Measurements from ENCODE around the gene ZXDC.

ZXDC gene

DNA sequence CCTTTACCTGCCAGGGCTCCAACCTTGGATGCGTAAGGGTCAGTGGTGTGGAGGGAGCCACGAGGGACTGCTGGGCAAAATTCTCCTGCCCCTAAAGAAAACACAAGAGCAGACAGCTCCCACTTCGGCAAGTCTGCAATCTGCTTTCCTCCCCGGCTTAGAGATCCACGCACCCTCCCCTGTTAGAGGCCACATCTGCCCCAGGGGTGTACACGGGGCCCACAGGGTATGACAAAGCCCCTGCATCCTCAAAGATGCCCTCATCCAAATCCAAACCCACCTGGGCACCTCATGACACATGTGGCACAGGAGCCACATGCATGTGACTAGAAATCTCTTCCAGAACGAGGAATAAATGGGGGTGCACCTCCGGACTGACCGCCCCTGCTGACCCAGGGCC, 25.5 kb downstream of the ZXDC start:
- DNase-seq: no peak

DNA sequence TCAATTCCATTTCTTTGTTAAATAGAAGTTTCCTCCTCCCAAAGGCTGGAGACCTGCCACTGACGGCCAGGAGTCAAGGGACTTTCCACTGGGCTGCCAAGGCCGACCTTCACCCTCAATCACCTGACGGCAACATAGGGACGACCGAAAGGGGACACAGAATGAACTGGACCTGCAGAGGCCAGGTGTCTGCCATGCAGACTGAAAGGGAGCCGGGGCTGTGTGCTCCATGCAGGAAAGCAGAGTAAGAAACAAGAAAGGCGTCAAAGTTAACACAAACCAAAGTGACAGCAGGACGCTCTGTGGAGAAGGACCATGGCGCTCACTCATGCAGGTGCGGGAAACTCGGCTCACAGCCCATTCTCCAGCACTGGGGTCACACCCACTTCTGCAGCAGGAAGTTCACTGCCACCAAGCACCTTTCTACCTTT, 26.1 kb downstream of the ZXDC start:
- no peak for DNase-seq

DNA sequence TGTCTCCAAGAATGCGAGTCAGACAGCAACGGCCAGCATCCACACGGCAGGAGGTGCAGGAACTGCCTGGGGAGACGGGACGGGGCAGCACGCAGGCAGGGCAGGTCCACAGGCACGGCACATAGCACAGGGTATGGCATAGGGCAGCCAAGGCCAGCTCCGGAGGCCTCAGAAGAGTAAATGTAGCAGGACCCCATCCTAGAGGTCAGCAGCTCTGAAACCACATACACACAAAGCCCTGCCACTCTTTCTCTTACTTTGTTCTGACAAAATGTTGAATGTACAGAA, 26.9 kb downstream of the ZXDC start:
- DNase-seq: no peak

DNA sequence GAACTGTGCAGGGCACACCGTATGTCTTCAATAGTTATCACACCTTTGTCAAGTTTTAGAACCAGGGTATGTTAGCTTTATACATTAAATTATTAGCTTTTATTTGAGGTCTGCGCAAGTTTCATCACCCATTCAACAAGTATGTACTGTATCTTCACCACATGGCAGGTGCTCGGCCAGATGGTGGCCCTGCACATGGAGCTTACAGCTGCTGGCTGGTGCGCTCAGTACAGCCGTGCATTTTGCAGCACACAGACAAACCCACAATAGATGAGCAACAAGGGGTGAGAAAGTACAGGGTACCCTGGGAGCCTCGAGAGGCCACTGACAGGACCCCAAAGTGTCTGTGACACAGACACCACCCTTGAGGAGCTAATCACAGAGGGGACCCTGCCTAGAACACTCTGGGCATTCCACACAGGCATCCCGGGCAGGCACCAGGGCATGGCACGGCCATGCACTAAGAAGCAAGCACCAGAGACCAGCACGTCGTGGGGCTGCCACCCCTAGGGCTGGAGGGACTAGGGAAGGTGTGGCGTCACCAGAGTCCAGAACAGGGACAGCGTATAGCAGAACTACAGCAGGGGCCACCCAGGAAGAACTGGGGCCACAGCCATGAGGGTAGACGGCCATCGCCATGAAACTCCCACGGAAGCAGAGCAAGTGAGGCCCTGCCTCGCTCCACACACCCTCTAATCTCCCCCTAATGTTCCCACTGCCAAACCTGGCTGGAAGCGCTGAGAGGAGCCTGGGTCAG, 27.4 kb downstream of the ZXDC start:
- DNase-seq: no peak

DNA sequence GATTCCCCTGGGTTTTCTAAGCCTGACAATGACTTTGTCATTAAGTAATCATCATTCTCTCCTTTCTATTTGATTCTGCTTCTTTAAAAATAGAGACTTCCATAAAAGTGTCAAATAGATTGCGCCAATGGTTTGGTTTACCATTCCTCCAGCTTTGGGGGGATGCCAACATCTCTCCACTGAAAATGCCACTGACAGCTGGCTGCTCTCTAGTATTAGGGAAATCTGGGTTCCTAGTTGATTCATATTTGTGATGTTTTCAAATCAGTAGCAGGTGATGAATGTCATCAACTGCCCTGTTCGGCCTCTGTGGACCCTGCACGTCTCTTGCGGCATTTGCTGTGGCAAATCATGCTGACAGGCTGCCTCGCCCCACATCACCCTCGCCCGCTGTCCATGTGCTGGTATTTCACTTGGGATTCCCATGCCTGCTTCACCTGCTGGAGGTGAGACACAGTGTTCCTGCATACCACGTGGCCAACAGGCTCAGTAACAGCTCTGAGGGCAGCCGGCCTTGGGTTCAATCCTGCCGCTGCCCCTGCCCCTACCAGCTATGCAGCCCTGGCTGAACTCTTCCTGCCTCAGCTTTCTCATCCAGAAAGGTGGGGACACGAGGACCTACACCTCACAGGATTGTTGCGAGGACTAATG, 28.1 kb downstream of the ZXDC start:
- DNase-seq: no peak

DNA sequence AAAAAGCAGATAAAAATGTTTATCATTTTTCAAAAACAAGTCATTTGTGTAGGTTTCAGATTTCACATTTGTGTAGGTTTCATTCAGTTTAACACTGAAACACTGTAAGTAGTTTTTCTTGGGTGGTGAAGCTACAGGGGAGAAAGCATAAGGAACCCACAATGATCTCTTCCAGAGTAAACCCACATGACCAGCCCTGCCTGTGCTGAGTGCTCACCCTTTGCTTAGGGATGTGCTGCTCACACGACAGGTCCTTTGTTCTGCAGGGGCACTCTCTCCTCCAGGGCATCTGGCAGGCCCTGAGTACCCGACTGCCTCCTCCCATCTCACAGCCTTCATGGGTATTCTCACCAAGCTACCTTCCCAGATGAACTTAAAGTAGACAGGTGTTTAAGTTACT, 28.9 kb downstream of the ZXDC start:
- DNase-seq: no peak

DNA sequence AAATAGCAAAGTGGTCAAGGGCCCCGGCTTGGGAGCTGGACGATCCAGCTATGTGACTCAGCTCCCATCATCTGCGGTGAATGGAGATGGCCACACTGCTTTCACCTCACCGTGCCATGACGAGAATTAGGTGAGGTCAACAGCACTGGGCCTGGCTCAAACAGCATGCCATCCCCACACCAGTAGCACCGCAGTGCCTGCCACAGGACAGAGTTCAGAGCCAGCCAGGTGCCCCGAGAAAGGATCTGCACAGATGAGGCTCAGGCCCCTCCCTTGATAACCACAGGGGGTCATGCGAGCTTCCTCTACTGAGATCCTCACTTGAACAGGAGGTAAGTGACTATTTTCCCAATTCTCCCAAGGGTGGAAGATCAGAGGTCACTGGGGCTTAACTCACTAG, 29.4 kb downstream of the ZXDC start:
- no peak for DNase-seq

DNA sequence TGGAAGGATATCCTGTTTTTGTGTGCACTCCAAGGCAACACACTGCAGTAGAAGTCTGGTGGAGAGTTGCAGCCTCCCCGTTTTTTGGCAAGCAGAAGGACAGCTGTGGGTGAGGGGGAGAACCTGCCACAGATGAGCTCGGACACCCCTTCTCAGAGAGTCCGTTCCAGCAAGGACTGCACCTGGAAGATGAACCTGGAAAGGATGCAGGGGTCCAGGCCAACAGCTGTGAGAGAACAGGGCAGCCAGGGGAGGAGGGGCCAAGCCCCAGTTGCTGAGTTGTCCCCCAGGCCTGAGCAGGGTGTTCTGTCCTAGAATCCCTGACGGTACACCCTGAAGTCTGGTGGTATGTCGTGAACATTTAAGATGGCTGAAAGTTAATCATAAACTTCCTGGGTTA, 30.2 kb downstream of the ZXDC start:
- no peak for DNase-seq

GRCh38 chr3:126442856-126443242, 32.8 kb downstream of the ZXDC start:
- DNase-seq: no peak

DNA sequence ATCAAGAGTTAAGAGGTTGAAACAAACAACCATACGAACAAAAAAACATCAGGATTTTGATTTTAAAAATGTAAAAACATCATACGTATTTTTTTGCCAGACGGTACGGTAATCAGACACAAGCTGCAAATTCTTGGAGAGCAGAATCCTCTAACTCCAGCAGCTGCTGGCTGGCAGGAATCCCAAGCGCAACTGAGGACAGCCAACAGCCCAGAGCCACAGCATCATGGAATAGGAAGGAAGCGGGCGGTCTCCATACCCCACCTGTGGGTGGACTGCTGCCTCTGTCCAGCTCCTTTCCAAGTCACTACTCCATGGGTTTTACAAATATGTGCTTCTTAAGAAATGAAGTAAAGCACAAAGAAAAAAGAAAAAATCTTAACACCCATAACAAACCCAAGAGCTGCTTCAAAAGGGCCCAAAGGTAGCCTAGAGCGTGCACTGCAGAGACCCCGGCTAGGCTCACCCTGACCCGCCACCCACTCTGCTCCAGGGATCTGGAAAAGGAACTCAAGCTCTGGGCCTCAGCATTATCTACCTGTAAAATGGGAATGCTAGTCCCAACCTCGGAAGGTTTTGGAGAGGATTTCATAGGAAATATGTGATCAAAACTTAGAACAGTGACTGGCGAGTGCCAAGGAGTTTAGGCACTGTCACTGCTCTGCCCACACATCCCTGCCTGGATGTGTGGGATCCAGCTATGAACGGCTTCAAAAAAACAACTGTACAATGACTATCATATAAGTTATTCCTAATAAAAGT, 33.4 kb downstream of the ZXDC start:
- DNase-seq: no peak

DNA sequence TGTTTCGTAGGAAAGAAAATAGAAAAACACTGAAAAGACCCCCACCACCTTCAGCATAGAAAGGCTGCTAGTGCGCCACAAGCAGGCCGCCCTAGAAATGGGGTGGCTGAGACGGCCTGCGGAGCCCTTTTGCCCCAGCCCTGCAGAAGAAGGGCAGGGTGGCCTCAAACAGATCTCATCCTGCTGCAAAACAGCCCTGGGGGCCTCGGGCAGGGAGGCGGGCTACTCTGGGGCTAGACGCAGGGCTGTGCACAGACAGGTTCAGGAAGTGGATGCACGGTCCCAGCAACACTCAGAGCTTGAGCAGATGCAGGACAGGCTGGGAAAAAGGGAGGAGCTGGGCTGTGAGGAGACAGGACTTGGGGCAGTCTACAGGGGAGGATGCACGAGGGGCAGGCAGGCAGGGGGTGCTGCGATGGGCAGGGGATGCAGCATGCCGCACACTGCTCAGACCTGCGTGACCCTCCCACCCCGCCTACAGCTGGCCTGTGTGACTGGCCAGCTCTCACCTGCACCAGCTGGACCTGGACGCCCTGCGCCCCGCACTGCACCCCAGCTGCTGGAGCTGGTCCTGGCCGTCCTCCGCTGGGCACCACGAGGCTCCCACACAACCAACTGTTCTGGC, 34.3 kb downstream of the ZXDC start:
- no peak for DNase-seq

DNA sequence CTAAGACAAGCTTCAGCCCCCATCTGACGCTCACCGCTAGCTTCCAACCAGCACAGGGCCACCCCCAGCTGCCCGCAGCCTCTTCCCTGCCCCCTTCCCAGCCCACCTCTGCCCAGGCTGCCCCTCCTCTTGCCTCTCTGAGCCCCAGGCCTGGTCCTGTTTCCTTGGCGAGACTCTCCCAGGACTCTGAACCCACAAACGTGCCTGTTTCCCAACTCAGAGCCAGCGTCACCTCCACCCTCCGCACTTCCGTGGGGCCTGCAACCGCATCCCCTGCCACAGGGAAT, 35.0 kb downstream of the ZXDC start:
- no peak for DNase-seq

- DNase-seq: no peak
Observed at GRCh38 chr3:126439968-126440708, 35.6 kb downstream of the ZXDC start.

GRCh38 chr3:126439346-126439967, 36.2 kb downstream of the ZXDC start:
- DNase-seq: no peak

- no peak for DNase-seq
Observed at GRCh38 chr3:126438746-126439145, 36.9 kb downstream of the ZXDC start.

DNA sequence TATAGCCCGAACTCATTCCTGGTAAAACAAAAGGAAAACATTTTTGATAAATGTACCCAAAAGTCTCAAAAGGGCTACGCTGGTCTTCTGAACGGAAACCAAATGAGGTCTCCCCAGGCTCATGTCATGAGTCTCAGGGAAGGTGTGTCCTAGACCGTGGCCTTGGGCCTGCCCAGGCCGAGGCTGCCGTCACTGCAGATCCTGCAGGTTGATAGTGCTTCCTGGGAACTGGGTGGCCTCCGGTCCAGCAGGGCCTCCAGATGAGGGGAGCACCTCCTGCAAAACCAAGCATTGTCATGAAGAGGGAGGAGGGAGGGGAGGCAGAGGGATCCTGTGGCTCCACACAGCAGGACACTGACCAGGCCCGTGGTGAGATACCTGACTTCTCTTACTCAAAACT, 37.5 kb downstream of the ZXDC start:
- no peak for DNase-seq

- DNase-seq: no peak
Observed at GRCh38 chr3:126436826-126437717, 38.6 kb downstream of the ZXDC start.

DNA sequence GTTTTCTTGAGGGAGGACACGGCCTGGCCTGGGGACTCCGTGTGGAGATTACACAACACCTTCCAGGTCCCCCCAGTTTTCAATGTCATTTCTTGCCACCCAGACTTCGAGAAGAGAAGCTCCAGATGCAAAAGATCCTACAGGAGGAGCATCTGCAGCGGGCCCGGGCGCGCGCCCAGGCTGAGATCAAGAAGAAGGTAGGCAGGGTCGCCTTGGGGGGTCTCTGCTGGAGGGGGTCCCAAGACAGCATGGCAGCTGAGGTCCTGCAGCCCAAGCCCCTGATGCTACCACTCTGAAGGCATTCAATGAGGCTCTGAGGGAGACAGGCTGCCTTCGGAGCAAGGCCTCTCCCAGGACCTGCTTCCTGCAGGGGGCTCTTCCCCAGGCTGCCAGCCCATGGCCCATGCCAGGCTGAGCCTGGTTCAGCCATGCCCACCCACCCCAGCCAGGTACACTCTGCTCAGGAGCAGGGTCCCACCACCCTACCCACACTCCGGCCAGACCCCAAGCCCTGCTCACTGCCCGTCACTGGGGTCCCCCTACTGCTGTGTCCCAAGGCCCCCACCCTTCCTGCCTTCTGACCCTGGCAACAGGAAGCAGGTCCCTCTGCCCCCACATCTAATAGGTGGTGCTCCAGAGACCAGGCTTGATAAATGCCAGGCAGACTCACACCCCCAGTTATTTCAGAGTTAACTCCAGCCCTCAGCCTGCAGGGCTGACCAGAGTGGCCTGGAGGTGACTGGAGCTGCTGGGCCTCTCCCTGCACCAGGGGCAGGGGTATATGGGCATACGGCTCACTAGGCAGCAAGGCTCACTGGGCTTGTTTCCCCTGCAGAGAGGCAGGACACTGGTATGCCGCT, 40.0 kb downstream of the ZXDC start:
- DNase-seq: no peak

- DNase-seq: no peak
Observed at GRCh38 chr3:126434931-126435411, 40.7 kb downstream of the ZXDC start.

DNA sequence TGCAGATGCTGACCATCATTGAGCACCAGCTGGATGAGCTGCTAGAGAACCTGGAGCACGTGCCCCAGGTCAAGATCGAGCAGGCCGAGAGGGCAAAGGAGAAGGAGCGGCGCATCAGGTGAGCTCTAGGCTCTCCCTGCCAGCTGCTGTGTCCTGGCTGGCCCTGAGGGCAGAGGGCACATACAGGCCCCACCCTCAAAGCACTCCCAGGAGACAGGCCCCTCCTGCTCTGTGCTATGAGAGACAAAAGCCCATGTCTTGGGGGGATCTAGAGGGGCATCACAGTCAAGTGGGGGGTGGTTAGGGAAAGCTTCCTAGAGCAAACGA, 41.5 kb downstream of the ZXDC start:
- no peak for DNase-seq

Data from activated T-cell treated with anti-CD3 and anti-CD28 coated beads for 4 hours (primary cell).